WTC11 (cell line): ENCODE measurements around the gene RNF224. TPM values are rescaled to one million over a fixed set of nuclear protein-coding genes. Genes with fewer than 3 reads are reported as not detected.

Experiments
- ATAC-seq: fragments of 200-7000 bp; cut with Tn5 transposase; 2 replicates; pipeline ENCODE4 v1.10.0; 2021; ENCODE audit warnings: mild to moderate bottlenecking, moderate library complexity
- CTCF ChIA-PET: fragments of 300-600 bp; sonication (Branson Sonifier 250); formaldehyde crosslinking; loops from one replicate; lab custom pipeline; 2021; ENCODE audit warnings: antibody characterized with exemption; lab: Charles Lee
- POLR2A ChIA-PET: fragments of 350-600 bp; sonication (Branson Sonifier 250); formaldehyde crosslinking; loops from one replicate; lab custom pipeline; 2021; ENCODE audit warnings: antibody characterized with exemption; lab: Charles Lee
- DNase-seq: peaks from one replicate; pipeline ENCODE4 v3.0.0; 2021; ENCODE audit warnings: low spot score
- H3K27ac Mint-ChIP-seq: 2 replicates; pipeline ENCODE4 v1.8.0; 2021; ENCODE audit warnings: mixed read lengths
- H3K27me3 Mint-ChIP-seq: 2 replicates; pipeline ENCODE4 v1.8.0; 2021; ENCODE audit warnings: low read depth, mild to moderate bottlenecking, moderate library complexity, mixed read lengths
- H3K36me3 Mint-ChIP-seq: 2 replicates; pipeline ENCODE4 v1.8.0; 2021; ENCODE audit warnings: mixed read lengths
- H3K4me1 Mint-ChIP-seq: 2 replicates; pipeline ENCODE4 v1.8.0; 2022; ENCODE audit warnings: mixed read lengths
- H3K4me3 Mint-ChIP-seq: 2 replicates; pipeline ENCODE4 v1.8.0; 2021; ENCODE audit warnings: mild to moderate bottlenecking, moderate library complexity, mixed read lengths
- H3K9me3 Mint-ChIP-seq: 2 replicates; pipeline ENCODE4 v1.8.0; 2021; ENCODE audit warnings: mixed read lengths
- CBFB ChIP-seq: sonication (generic); formaldehyde crosslinking; IDR thresholded peaks from 2 replicates; pipeline ENCODE4 v1.8.1; 2022; ENCODE audit warnings: mild to moderate bottlenecking, low read depth, missing genetic modification reagents
- CREM ChIP-seq: sonication (generic); formaldehyde crosslinking; IDR thresholded peaks from 2 replicates; pipeline ENCODE4 v1.8.1; 2022; ENCODE audit warnings: mild to moderate bottlenecking, missing genetic modification reagents, moderate library complexity
- ELF4 ChIP-seq: sonication (generic); formaldehyde crosslinking; IDR thresholded peaks from 2 replicates; pipeline ENCODE4 v1.8.1; 2022; ENCODE audit warnings: low read depth, mild to moderate bottlenecking, moderate library complexity, missing genetic modification reagents
- FOXP1 ChIP-seq: sonication (generic); formaldehyde crosslinking; IDR thresholded peaks from 2 replicates; pipeline ENCODE4 v1.8.0; 2022; ENCODE audit warnings: missing genetic modification reagents, mild to moderate bottlenecking, moderate library complexity, borderline replicate concordance
- MXD4 ChIP-seq: fragments of 250-450 bp; sonication (Bioruptor Pico); IDR thresholded peaks from 2 replicates; pipeline ENCODE4 v1.8.0; 2021; ENCODE audit warnings: mild to moderate bottlenecking, moderate library complexity, borderline replicate concordance
- NR3C1 ChIP-seq: sonication (generic); formaldehyde crosslinking; conservative IDR thresholded peaks from 2 replicates; pipeline ENCODE4 v1.8.1; 2023; ENCODE audit warnings: low read depth, mild to moderate bottlenecking, missing genetic modification reagents
- OVOL2 ChIP-seq: fragments of 250-450 bp; sonication (Bioruptor Pico); IDR thresholded peaks from 2 replicates; pipeline ENCODE4 v1.9.0; 2021; ENCODE audit warnings: mild to moderate bottlenecking, borderline replicate concordance
- SMAD3 ChIP-seq: sonication (generic); formaldehyde crosslinking; IDR thresholded peaks from 2 replicates; pipeline ENCODE4 v1.8.0; 2022; ENCODE audit warnings: missing genetic modification reagents, mild to moderate bottlenecking, borderline replicate concordance
- SMAD4 ChIP-seq: sonication (generic); formaldehyde crosslinking; IDR thresholded peaks from 2 replicates; pipeline ENCODE4 v1.8.0; 2022; ENCODE audit warnings: mild to moderate bottlenecking, missing genetic modification reagents
- ZNF121 ChIP-seq: sonication (generic); formaldehyde crosslinking; IDR thresholded peaks from 2 replicates; pipeline ENCODE4 v1.8.0; 2023; ENCODE audit warnings: missing genetic modification reagents
- ZNF138 ChIP-seq: sonication (generic); formaldehyde crosslinking; conservative IDR thresholded peaks from 2 replicates; pipeline ENCODE4 v1.8.1; 2022; ENCODE audit warnings: mild to moderate bottlenecking, moderate library complexity, missing genetic modification reagents
- ZNF232 ChIP-seq: sonication (generic); formaldehyde crosslinking; IDR thresholded peaks from 2 replicates; pipeline ENCODE4 v1.8.0; 2022; ENCODE audit warnings: mild to moderate bottlenecking, missing genetic modification reagents
- ZNF671 ChIP-seq: fragments of 250-450 bp; sonication (Bioruptor Pico); IDR thresholded peaks from 2 replicates; pipeline ENCODE4 v1.8.0; 2021; ENCODE audit warnings: mild to moderate bottlenecking
- total RNA-seq: library from RNA; stranded (reverse); gene quantifications from 3 replicates; pipeline ENCODE4 v1.2.3, GENCODE V29; 2021
- TF ChIP-seq, protein P1 (sequence below): sonication (generic); formaldehyde crosslinking; IDR thresholded peaks from 2 replicates; pipeline ENCODE4 v1.8.1; 2022; ENCODE audit warnings: low read depth, mild to moderate bottlenecking, moderate library complexity, missing genetic modification reagents, borderline replicate concordance
- TF ChIP-seq, protein P2 (sequence below): sonication (generic); formaldehyde crosslinking; IDR thresholded peaks from 2 replicates; pipeline ENCODE4 v1.8.1; 2023; ENCODE audit warnings: mild to moderate bottlenecking, missing genetic modification reagents, moderate library complexity
- TF ChIP-seq, protein P3 (sequence below): sonication (generic); formaldehyde crosslinking; IDR thresholded peaks from 2 replicates; pipeline ENCODE4 v1.8.1; 2022; ENCODE audit warnings: mild to moderate bottlenecking, missing genetic modification reagents, moderate library complexity, borderline replicate concordance
- TF ChIP-seq, protein P4 (sequence below): sonication (generic); formaldehyde crosslinking; IDR thresholded peaks from 2 replicates; pipeline ENCODE4 v1.8.1; 2023; ENCODE audit warnings: mild to moderate bottlenecking, missing genetic modification reagents
- TF ChIP-seq, protein P5 (sequence below): sonication (generic); formaldehyde crosslinking; IDR thresholded peaks from 2 replicates; pipeline ENCODE4 v1.8.0; 2022; ENCODE audit warnings: missing genetic modification reagents

Gene RNF224
- total RNA-seq, 1 experiment from 2014 or later = 0.59 TPM

DNA sequence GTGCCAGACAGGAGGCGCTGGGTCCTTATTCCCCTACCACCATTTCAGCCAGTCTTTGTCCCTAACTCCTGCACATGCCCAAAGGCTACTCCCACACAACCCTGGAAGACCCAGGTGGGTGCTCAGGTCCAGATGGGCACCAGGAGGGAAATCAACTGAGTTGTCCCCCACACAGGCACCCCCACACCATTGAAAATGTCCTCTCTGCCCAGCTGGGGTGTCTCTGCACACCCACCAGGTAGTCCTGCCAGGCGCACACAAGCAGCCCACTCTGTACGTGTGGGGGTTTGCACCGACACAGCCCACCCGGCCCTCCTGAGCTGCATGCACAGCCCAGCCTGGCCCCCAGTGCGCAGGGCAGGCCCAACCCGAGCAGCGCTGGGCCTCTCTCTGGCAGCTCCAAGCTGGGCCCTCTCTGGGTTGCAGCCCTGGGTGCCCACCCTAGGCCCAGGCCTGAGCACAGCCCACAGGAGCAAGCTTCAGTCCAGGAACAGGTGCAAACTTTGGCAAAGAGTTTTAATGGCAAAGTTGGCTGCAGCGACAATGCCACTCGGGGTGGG, 7.5 kb upstream of the RNF224 start:
- no peak overlapping the region for H3K4me3 Mint-ChIP-seq
- TF ChIP-seq MXD4 (CRISPR knock-in tag) = no peak
- TF ChIP-seq, protein P1, sequence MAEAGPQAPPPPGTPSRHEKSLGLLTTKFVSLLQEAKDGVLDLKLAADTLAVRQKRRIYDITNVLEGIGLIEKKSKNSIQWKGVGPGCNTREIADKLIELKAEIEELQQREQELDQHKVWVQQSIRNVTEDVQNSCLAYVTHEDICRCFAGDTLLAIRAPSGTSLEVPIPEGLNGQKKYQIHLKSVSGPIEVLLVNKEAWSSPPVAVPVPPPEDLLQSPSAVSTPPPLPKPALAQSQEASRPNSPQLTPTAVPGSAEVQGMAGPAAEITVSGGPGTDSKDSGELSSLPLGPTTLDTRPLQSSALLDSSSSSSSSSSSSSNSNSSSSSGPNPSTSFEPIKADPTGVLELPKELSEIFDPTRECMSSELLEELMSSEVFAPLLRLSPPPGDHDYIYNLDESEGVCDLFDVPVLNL (CRISPR knock-in tag) = no peak
- TF ChIP-seq CBFB (CRISPR knock-in tag) = no peak
- TF ChIP-seq SMAD4 (CRISPR knock-in tag) = no peak
- no peak for TF ChIP-seq ZNF671 (CRISPR knock-in tag)
- TF ChIP-seq, protein P2, sequence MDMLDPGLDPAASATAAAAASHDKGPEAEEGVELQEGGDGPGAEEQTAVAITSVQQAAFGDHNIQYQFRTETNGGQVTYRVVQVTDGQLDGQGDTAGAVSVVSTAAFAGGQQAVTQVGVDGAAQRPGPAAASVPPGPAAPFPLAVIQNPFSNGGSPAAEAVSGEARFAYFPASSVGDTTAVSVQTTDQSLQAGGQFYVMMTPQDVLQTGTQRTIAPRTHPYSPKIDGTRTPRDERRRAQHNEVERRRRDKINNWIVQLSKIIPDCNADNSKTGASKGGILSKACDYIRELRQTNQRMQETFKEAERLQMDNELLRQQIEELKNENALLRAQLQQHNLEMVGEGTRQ (CRISPR knock-in tag) = no peak
- TF ChIP-seq, protein P3, sequence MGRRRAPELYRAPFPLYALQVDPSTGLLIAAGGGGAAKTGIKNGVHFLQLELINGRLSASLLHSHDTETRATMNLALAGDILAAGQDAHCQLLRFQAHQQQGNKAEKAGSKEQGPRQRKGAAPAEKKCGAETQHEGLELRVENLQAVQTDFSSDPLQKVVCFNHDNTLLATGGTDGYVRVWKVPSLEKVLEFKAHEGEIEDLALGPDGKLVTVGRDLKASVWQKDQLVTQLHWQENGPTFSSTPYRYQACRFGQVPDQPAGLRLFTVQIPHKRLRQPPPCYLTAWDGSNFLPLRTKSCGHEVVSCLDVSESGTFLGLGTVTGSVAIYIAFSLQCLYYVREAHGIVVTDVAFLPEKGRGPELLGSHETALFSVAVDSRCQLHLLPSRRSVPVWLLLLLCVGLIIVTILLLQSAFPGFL (CRISPR knock-in tag) = no peak
- no peak for TF ChIP-seq ZNF232 (CRISPR knock-in tag)
- no peak for TF ChIP-seq ZNF121
- TF ChIP-seq CREM (CRISPR knock-in tag) = no peak
- no peak for TF ChIP-seq ELF4 (CRISPR knock-in tag)
- no peak for TF ChIP-seq NR3C1 (CRISPR knock-in tag)
- no peak for TF ChIP-seq SMAD3 (CRISPR knock-in tag)
- TF ChIP-seq ZNF138 (CRISPR knock-in tag) = no peak
- TF ChIP-seq, protein P4, sequence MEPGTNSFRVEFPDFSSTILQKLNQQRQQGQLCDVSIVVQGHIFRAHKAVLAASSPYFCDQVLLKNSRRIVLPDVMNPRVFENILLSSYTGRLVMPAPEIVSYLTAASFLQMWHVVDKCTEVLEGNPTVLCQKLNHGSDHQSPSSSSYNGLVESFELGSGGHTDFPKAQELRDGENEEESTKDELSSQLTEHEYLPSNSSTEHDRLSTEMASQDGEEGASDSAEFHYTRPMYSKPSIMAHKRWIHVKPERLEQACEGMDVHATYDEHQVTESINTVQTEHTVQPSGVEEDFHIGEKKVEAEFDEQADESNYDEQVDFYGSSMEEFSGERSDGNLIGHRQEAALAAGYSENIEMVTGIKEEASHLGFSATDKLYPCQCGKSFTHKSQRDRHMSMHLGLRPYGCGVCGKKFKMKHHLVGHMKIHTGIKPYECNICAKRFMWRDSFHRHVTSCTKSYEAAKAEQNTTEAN = no peak
- TF ChIP-seq, protein P5, sequence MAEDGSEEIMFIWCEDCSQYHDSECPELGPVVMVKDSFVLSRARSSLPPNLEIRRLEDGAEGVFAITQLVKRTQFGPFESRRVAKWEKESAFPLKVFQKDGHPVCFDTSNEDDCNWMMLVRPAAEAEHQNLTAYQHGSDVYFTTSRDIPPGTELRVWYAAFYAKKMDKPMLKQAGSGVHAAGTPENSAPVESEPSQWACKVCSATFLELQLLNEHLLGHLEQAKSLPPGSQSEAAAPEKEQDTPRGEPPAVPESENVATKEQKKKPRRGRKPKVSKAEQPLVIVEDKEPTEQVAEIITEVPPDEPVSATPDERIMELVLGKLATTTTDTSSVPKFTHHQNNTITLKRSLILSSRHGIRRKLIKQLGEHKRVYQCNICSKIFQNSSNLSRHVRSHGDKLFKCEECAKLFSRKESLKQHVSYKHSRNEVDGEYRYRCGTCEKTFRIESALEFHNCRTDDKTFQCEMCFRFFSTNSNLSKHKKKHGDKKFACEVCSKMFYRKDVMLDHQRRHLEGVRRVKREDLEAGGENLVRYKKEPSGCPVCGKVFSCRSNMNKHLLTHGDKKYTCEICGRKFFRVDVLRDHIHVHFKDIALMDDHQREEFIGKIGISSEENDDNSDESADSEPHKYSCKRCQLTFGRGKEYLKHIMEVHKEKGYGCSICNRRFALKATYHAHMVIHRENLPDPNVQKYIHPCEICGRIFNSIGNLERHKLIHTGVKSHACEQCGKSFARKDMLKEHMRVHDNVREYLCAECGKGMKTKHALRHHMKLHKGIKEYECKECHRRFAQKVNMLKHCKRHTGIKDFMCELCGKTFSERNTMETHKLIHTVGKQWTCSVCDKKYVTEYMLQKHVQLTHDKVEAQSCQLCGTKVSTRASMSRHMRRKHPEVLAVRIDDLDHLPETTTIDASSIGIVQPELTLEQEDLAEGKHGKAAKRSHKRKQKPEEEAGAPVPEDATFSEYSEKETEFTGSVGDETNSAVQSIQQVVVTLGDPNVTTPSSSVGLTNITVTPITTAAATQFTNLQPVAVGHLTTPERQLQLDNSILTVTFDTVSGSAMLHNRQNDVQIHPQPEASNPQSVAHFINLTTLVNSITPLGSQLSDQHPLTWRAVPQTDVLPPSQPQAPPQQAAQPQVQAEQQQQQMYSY (CRISPR knock-in tag) = no peak
- TF ChIP-seq OVOL2 = no peak
- no peak for TF ChIP-seq FOXP1
- TF ChIP-seq, all 79 proteins: peak for 0
- no peak overlapping the region for H3K27ac Mint-ChIP-seq
- H3K36me3 Mint-ChIP-seq = 0 out of 2 replicates have a peak, but pooled peaks cover 3% of the 10 kb centered on the region
- ChIA-PET POLR2A (interaction anchor here (0.7 kb wide), 1 partner anchor 45 kb away, joined by 3 read pairs; no protein-coding TSS in a partner anchor), CTCF (interaction anchor here (3.6 to 8.9 kb wide), 2 partner anchors 16 to 18 kb away, joined by 11 to 143 read pairs; partner anchors contain the start of gene TPRN)
- no peaks in the 10 kb centered on the region for H3K9me3 Mint-ChIP-seq
- DNase-seq (no peak), ATAC-seq (no peak)
- H3K4me1 Mint-ChIP-seq = peaks cover 4% of the 10 kb centered on the region; the same call in 1 of the 2 replicates
- H3K27me3 Mint-ChIP-seq = no peaks in the 10 kb centered on the region
